Osteoblast (primary cell): ENCODE results near the gene ZGLP1. TPM values are rescaled to one million over a fixed set of nuclear protein-coding genes. Genes with fewer than 3 reads are reported as not detected.

Experiments
- DNase-seq: peaks from one replicate; pipeline ENCODE4 v3.0.0; 2011; ENCODE audit warnings: low spot score, mixed read lengths; ENCODE audit not compliant: insufficient read length; ENCODE audit errors: missing footprints
- H2AFZ ChIP-seq: 2 replicates; pipeline ENCODE4 v1.6.0; 2011; ENCODE audit warnings: mild to moderate bottlenecking, low read length
- H3K27ac ChIP-seq: 2 replicates; pipeline ENCODE4 v1.5.1; 2011; ENCODE audit warnings: mild to moderate bottlenecking, low read depth, low read length, moderate library complexity
- H3K27me3 ChIP-seq: 2 replicates; pipeline ENCODE4 v1.6.0; 2012; ENCODE audit warnings: mild to moderate bottlenecking, control low read depth, inconsistent platforms, low read length, moderate library complexity; ENCODE audit not compliant: insufficient read depth
- H3K36me3 ChIP-seq: 2 replicates; pipeline ENCODE4 v1.5.1; 2011; ENCODE audit warnings: mild to moderate bottlenecking, low read length, control low read depth, moderate library complexity; ENCODE audit not compliant: insufficient read depth
- H3K4me1 ChIP-seq: 2 replicates; pipeline ENCODE4 v1.5.1; 2011; ENCODE audit warnings: mild to moderate bottlenecking, low read length, control low read depth, moderate library complexity; ENCODE audit not compliant: insufficient read depth
- H3K4me2 ChIP-seq: 2 replicates; pipeline ENCODE4 v1.6.0; 2011; ENCODE audit warnings: mild to moderate bottlenecking, low read length; ENCODE audit not compliant: insufficient read depth
- H3K4me3 ChIP-seq: fragments of 200-600 bp; sonication (generic); 3 replicates; pipeline ENCODE4 v1.5.1; 2012; ENCODE audit warnings: mild to moderate bottlenecking, low read length, inconsistent platforms; ENCODE audit not compliant: insufficient read depth
- H3K79me2 ChIP-seq: 2 replicates; pipeline ENCODE4 v1.6.0; 2012; ENCODE audit warnings: mild to moderate bottlenecking, low read length, control low read depth, inconsistent platforms; ENCODE audit not compliant: insufficient read depth
- H3K9me3 ChIP-seq: 2 replicates; pipeline ENCODE4 v1.5.1; 2011; ENCODE audit warnings: low read depth, low read length, control low read depth
- H4K20me1 ChIP-seq: 2 replicates; pipeline ENCODE4 v1.6.0; 2012; ENCODE audit warnings: mild to moderate bottlenecking, low read length, control low read depth; ENCODE audit not compliant: insufficient read depth
- CTCF ChIP-seq: IDR thresholded peaks from 2 replicates; pipeline ENCODE4 v1.5.1; 2011; ENCODE audit warnings: mild to moderate bottlenecking, low read depth, low read length, moderate library complexity; ENCODE audit errors: extremely low read depth
- total RNA-seq: library from RNA; depleted of rRNA; stranded (reverse); fragments of >200 nt; gene quantifications from 2 replicates; pipeline ENCODE4 v1.2.3, GENCODE V29; 2012

Gene ZGLP1
- total RNA-seq, 1 donor, result 0.72 TPM

DNA sequence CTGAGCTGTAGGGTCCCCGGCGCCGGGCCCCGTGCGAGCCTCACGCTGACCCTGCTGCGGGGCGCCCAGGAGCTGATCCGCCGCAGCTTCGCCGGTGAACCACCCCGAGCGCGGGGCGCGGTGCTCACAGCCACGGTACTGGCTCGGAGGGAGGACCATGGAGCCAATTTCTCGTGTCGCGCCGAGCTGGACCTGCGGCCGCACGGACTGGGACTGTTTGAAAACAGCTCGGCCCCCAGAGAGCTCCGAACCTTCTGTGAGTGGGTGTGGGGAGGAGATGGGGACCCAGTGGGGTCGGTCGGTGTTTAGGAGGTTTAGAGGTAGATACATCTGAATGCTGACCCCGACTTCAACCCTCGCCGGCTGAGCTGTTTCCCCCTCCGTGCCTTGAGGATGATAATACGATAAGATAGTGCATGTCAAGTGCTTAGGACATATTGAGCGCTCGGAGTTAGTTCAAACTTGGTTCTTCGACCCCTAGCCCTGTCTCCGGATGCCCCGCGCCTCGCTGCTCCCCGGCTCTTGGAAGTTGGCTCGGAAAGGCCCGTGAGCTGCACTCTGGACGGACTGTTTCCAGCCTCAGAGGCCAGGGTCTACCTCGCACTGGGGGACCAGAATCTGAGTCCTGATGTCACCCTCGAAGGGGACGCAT lies 17.9 kb downstream of the ZGLP1 start:
- Histone ChIP-seq H3K4me2 (peak overlapping the region; percentile 77), H3K27me3 (peaks cover 93% of the 10 kb centered on the region), H4K20me1 (peaks cover 5% of the 10 kb centered on the region), H3K4me1 (peaks cover 15% of the 10 kb centered on the region), H3K4me3 (peak overlapping the region; percentile 59), H3K9me3 (no peaks in the 10 kb centered on the region), H3K27ac (no peak overlapping the region), H2AFZ (no peak overlapping the region), H3K36me3 (no peaks in the 10 kb centered on the region), H3K79me2 (no peaks in the 10 kb centered on the region)
- no peak for TF ChIP-seq CTCF
- peak; percentile 88 for DNase-seq

- no peaks in the 10 kb centered on the region for H3K79me2 ChIP-seq
- no peak overlapping the region for H3K27ac ChIP-seq
- H4K20me1 ChIP-seq, result peaks cover 5% of the 10 kb centered on the region
- no peak for TF ChIP-seq CTCF
- H3K4me2 ChIP-seq, result peak overlapping the region; percentile 77
- H3K9me3 ChIP-seq, result no peaks in the 10 kb centered on the region
- peaks cover 15% of the 10 kb centered on the region for H3K4me1 ChIP-seq
- no peak overlapping the region for H2AFZ ChIP-seq
- DNase-seq, result peak; percentile 93
- H3K36me3 ChIP-seq, result no peaks in the 10 kb centered on the region
- H3K27me3 ChIP-seq, result peaks cover 86% of the 10 kb centered on the region
- H3K4me3 ChIP-seq, result peak overlapping the region; percentile 59
Observed at GRCh38 chr19:10290876-10291553, 18.6 kb downstream of the ZGLP1 start.

DNA sequence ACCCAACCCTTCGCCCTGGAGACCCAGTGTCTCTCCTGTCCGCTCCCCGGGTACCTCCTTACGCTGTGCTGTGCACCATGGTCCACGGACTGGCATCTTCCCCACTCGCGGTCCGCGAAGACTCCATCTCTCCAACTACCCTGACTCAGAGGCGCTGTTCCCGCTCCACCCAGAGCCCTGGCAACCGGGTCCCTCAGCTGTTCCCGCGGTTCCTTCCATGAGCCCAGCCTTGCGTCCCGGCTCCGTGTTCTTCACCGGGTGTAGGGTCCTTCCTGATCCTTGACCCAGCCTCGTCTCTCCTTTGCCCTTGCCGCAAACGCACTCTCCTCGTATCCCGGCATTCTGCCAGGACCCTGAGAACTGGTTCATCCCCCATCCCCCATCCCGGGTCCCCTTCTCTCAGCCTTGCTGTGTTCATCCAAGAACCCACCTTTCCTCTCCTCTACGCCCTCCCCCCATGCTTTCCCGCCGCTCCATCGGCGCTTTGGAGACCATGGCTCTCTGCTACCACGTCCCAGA lies 19.2 kb downstream of the ZGLP1 start:
- no peaks in the 10 kb centered on the region for H3K79me2 ChIP-seq
- peaks cover 15% of the 10 kb centered on the region for H3K4me1 ChIP-seq
- peaks cover 5% of the 10 kb centered on the region for H4K20me1 ChIP-seq
- H3K4me2 ChIP-seq, result peak overlapping the region; percentile 77
- peak; percentile 78 for DNase-seq
- no peaks in the 10 kb centered on the region for H3K36me3 ChIP-seq
- H3K9me3 ChIP-seq, result no peaks in the 10 kb centered on the region
- H2AFZ ChIP-seq, result no peak overlapping the region
- peak overlapping the region; percentile 56 for H3K4me3 ChIP-seq
- TF ChIP-seq CTCF, result no peak
- H3K27ac ChIP-seq, result no peak overlapping the region
- H3K27me3 ChIP-seq, result peaks cover 80% of the 10 kb centered on the region

DNA sequence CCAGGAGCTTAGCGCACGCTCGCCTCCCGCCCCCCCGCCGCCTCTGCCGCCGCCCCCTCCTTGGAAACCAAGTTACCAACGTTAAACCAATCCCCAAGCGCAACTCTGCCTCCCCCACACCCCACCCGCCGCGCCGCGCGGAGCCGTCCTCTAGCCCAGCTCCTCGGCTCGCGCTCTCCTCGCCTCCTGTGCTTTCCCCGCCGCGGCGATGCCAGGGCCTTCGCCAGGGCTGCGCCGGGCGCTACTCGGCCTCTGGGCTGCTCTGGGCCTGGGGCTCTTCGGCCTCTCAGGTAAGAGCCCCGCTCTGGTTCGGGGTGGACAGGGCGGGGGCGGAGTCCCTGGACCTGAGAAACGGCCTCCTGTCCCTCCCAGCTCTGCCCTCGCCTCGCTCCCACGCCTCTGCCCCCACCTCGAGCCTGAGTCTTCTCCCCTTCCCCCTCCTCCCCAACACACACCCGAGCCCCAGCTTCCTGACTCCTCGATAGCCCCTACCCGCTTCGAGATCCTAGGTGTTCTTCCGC lies 19.7 kb downstream of the ZGLP1 start, which contains the start of gene ICAM5:
Gene ICAM5 (plus strand): TSS at position 117 of the 521 bp plus-strand sequence. CDS start 92 bp downstream, at position 209.
- peak; percentile 92 for DNase-seq
- no peak for TF ChIP-seq CTCF
- Histone ChIP-seq H4K20me1 (peaks cover 5% of the 10 kb centered on the region), H3K79me2 (no peaks in the 10 kb centered on the region), H3K4me1 (peaks cover 15% of the 10 kb centered on the region), H3K4me2 (peak within 1 kb of the TSS; percentile 77), H3K9me3 (no peaks in the 10 kb centered on the region), H3K36me3 (no peaks in the 10 kb centered on the region), H3K4me3 (peak within 1 kb of the TSS; percentile 59), H2AFZ (peak within 1 kb of the TSS; percentile 62), H3K27me3 (peaks cover 75% of the 10 kb centered on the region), H3K27ac (no peak within 1 kb of the TSS)
